GM06990 (cell line): Measurements from ENCODE around the gene F2RL3.

Experiments
- DNase-seq: peaks from one replicate; pipeline ENCODE4 v3.0.0-alpha.2; 2011; ENCODE audit not compliant: insufficient read length; ENCODE audit errors: extremely low read depth
- H3K27me3 ChIP-seq: replicated peaks from 2 replicates; pipeline ENCODE4 v1.6.0; 2011; ENCODE audit warnings: low read length; ENCODE audit not compliant: control insufficient read depth, insufficient read depth
- H3K36me3 ChIP-seq: 2 replicates; pipeline ENCODE4 v1.5.1; 2011; ENCODE audit warnings: low read length; ENCODE audit not compliant: control insufficient read depth, insufficient read depth
- H3K4me3 ChIP-seq: replicated peaks from 2 replicates; pipeline ENCODE4 v1.5.1; 2011; ENCODE audit warnings: low read depth, mild to moderate bottlenecking, control low read depth, low read length
- CTCF ChIP-seq: IDR thresholded peaks from 2 replicates; pipeline ENCODE4 v1.5.1; 2011; ENCODE audit warnings: low read length, control low read depth, mild to moderate bottlenecking, inconsistent platforms; ENCODE audit not compliant: insufficient read depth, poor library complexity, severe bottlenecking

F2RL3 gene

DNA sequence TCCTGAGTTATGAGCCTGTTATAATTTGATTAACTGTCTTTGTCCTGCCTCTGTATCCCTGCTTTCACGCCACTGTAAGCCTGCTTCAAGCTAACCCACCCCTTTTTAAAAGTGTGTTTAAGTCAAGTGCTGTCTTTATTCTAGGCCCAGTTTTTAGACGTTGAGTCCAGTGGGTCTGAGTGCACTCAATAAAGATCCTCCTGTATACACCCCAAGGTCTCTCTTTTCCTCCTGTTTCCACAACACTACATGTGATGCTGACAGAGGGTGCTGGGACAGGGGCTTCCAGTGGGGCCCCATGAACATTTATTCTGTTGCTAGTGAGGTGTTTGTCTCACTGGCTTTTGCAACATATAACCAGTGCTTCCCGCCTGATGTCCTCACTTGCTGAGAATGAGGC, 6.7 kb upstream of the F2RL3 start:
- H3K36me3 ChIP-seq: peaks cover 13% of the 10 kb centered on the region
- H3K27me3 ChIP-seq: no peaks in the 10 kb centered on the region
- DNase-seq: no peak
- no peak overlapping the region for H3K4me3 ChIP-seq
- TF ChIP-seq CTCF: no peak

- Histone ChIP-seq H3K4me3 (no peak overlapping the region), H3K36me3 (peaks cover 4% of the 10 kb centered on the region), H3K27me3 (no peaks in the 10 kb centered on the region)
- no peak for DNase-seq
- TF ChIP-seq CTCF: no peak
Measured at GRCh38 chr19:16883522-16883921, 5.3 kb upstream of the F2RL3 start.

DNA sequence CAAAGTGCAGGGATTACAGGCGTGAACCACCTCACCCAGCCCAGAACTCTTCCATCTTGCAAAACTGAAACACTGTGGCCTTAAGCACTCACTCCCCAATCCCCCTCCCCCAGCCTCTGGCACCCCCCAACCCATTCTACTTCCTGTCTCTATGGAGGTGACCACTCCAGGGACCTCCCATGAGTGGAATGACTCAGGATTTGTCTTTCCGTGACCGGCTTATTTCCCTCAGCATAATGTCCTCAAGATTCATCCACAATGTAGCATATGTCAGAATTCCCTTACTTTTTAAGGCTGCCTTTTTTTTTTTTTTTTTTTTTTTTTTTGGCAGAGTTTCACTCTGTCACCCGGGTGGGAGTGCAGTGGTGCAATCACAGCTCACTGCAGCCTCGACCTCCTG, 3.6 kb upstream of the F2RL3 start:
- H3K27me3 ChIP-seq: no peaks in the 10 kb centered on the region
- H3K4me3 ChIP-seq: no peak overlapping the region
- H3K36me3 ChIP-seq: no peaks in the 10 kb centered on the region; the same call in 1 of the 2 replicates
- no peak for DNase-seq
- no peak for TF ChIP-seq CTCF

GRCh38 chr19:16886305-16886880, 2.4 kb upstream of the F2RL3 start:
- TF ChIP-seq CTCF: no peak
- no peaks in the 10 kb centered on the region for H3K36me3 ChIP-seq
- H3K4me3 ChIP-seq: no peak overlapping the region
- DNase-seq: no peak
- H3K27me3 ChIP-seq: no peaks in the 10 kb centered on the region

DNA sequence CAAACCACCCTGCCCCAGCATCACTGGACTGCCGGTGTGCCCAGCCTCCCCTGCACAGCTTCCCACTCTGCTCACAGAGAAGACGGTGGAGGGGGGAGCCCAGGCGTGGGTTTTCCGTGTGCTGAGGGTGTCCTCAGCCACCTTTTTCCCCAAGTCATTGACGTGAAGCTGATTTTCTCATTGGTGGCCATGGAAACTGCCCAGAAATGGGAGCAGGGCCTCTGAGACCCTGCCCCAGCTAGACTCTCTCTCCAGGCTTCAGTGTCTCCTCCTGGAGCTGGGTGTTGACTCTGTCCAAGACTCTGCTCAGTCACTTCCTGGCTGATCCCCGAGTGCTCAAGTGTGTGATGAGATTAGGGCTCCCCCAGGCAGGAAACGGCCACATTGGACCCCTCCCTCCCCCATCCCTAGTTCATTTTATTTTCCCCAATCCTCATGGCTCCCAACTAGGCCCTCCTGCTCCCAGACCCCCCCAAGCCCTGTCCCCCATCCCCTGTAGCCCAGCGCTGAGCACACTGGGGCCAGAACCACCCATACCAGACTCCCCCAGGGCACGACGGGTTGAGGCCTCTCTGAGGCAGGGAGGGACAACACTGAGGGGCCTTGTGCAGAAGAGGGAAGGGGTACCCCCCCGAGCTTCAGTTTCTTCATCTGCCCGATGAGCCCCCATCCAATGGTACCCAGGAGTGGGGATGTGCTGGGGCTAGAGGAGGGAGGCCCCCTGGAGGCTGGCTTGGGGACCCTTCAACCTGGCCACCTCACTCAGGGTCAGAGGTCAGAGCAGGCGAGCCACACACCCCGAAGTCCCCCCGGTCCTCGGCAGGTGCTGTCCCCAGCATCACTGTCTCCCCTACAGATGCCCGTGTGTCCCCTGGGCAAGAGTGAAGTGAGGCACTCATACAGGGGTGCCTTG, 1.2 kb upstream of the F2RL3 start:
- Histone ChIP-seq H3K27me3 (no peaks in the 10 kb centered on the region), H3K36me3 (no peaks in the 10 kb centered on the region), H3K4me3 (no peak overlapping the region)
- no peak for DNase-seq
- no peak for TF ChIP-seq CTCF
